Epithelial cell of prostate (primary cell): ENCODE results near the gene SLC2A6.

ENCODE experiments used
- DNase-seq: peaks from one replicate; pipeline ENCODE4 v3.0.0-alpha.2; 2011; ENCODE audit warnings: low read depth, low spot score
- H3K27ac ChIP-seq: fragments of 450-650 bp; 2 replicates; pipeline ENCODE4 v1.5.1; 2017; ENCODE audit warnings: mild to moderate bottlenecking

The SLC2A6 gene

DNA sequence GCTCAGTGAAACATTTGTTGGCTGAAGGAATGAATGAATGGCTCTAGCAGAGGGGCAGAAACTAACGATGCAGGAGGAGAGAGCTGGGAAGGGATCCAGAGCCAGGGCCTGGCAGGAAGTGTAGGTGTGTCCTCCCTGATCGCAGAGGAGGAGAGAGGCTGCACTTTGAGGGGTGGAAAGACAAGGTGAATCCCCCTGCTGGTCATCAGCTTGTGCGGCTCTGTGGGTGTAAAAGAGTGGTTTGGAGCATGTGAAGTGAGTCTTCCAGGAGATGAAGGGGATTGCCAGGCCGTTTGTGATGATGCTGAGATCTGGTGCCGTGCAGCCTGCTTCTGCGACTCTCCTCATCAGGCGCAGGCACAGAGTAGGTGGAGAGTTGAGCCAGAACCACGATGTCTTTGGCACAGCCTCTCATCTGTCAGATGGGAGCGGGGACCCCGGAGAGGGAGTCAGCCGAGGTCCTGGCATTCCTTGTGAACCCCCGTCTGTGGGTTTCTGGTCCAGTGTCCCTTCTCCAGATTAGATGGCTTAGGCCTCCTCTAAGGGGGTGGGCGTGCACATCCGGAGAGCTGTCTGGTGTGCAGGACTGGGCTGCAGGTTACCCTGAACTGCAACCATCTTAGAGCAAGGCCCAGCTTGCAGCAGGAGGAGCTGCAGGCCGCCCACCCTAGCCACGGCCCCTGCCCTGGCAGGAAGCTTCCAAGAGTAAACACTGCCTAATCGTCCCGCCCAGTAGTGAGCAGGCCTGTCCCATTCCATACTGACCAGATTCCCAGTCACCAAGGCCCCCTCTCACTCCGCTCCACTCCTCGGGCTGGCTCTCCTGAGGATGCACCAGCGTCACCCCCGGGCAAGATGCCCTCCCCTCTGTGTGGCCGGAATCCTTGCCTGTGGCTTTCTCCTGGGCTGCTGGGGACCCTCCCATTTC, 57.0 kb downstream of the SLC2A6 start, which contains the start of gene ADAMTS13:
TSS of gene ADAMTS13 (plus strand) at position 753 of the 928 bp plus-strand sequence. CDS start at position 830, 77 bp downstream.
- no peak within 1 kb of the TSS for H3K27ac ChIP-seq
- no peak for DNase-seq
